Measurements from ENCODE around the gene SLC25A13.

The SLC25A13 gene

DNA sequence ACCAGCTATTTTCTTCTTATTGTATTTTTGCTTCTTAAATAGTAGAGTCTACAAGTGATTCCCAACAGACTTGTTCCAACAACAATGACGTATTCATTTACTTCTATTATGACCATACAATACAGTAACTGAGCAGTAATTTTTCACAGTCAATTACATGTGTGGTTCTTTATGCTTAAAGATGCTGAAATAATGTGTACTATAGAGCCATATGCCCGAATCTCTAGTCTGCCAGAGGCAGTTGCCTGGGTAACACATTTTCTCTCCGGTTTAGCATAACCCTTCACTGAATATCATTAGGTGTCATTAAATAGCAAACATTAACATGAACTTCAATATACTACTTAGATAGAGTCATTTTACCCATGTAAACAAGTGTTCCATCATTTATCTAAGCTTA, 75.0 kb downstream of the SLC25A13 start:
- Histone ChIP-seq H3K4me1 (ENCODE audit: control insufficient read depth, insufficient read depth, low read length) (no peaks in the 10 kb centered on the region), H3K9ac (ENCODE audit: low read length) (no peak overlapping the region), H3K27ac (ENCODE audit: low read depth, low read length) (no peak overlapping the region), H3K36me3 (ENCODE audit: control insufficient read depth, insufficient read depth, low read length) (no peaks in the 10 kb centered on the region), H3K27me3 (ENCODE audit: control insufficient read depth, insufficient read depth, low read length) (no peaks in the 10 kb centered on the region), H3K4me3 (ENCODE audit: low read length) (no peak overlapping the region)

- Histone ChIP-seq H3K9ac (ENCODE audit: low read length) (no peak overlapping the region), H3K4me3 (ENCODE audit: low read length) (no peak overlapping the region), H3K36me3 (ENCODE audit: control insufficient read depth, insufficient read depth, low read length) (no peaks in the 10 kb centered on the region), H3K27ac (ENCODE audit: low read depth, low read length) (no peak overlapping the region), H3K4me1 (ENCODE audit: control insufficient read depth, insufficient read depth, low read length) (no peaks in the 10 kb centered on the region), H3K27me3 (ENCODE audit: control insufficient read depth, insufficient read depth, low read length) (no peaks in the 10 kb centered on the region)
These were observed 77.0 kb downstream of the SLC25A13 start for GRCh38 chr7:96244992-96245292.

- Histone ChIP-seq H3K27ac (ENCODE audit: low read depth, low read length) (no peak overlapping the region), H3K4me1 (ENCODE audit: control insufficient read depth, insufficient read depth, low read length) (no peaks in the 10 kb centered on the region)
These were observed 77.5 kb downstream of the SLC25A13 start for GRCh38 chr7:96244244-96244991.

DNA sequence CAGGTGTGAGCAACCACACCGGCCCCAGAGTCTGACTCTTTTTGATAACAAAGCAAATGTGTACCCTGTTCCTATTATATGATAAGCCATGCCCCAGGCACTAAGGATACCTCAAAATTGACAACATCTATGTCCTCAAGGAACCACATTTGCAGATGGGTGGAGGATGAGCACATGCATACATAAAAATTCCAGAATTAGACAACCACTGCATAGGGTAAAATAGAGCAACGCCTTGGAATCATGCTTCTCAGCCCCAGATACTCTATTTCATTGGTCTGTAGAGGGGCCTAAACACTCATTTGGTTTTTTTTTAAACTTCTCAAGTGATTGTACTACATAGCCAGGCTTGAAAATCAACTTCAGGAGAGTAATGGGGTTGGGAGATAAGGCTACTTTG, 78.7 kb downstream of the SLC25A13 start:
- H3K27ac ChIP-seq (ENCODE audit: low read depth, low read length): no peak overlapping the region
- no peaks in the 10 kb centered on the region for H3K27me3 ChIP-seq (ENCODE audit: control insufficient read depth, insufficient read depth, low read length)
- H3K9ac ChIP-seq (ENCODE audit: low read length): no peak overlapping the region
- no peaks in the 10 kb centered on the region for H3K4me1 ChIP-seq (ENCODE audit: control insufficient read depth, insufficient read depth, low read length)
- H3K36me3 ChIP-seq (ENCODE audit: control insufficient read depth, insufficient read depth, low read length): no peaks in the 10 kb centered on the region
- H3K4me3 ChIP-seq (ENCODE audit: low read length): no peak overlapping the region

More at GRCh38 chr7:96244244-96244991, 77.5 kb downstream of the SLC25A13 start:
- Histone ChIP-seq H3K27me3 (ENCODE audit: control insufficient read depth, insufficient read depth, low read length) (no peaks in the 10 kb centered on the region), H3K4me3 (ENCODE audit: low read length) (no peak overlapping the region), H3K36me3 (ENCODE audit: control insufficient read depth, insufficient read depth, low read length) (no peaks in the 10 kb centered on the region), H3K9ac (ENCODE audit: low read length) (no peak overlapping the region)

- H3K36me3 ChIP-seq (ENCODE audit: control insufficient read depth, insufficient read depth, low read length): no peaks in the 10 kb centered on the region
- H3K27me3 ChIP-seq (ENCODE audit: control insufficient read depth, insufficient read depth, low read length): no peaks in the 10 kb centered on the region
- H3K4me3 ChIP-seq (ENCODE audit: low read length): no peak overlapping the region
- H3K9ac ChIP-seq (ENCODE audit: low read length): no peak overlapping the region
- no peaks in the 10 kb centered on the region for H3K4me1 ChIP-seq (ENCODE audit: control insufficient read depth, insufficient read depth, low read length)
- no peak overlapping the region for H3K27ac ChIP-seq (ENCODE audit: low read depth, low read length)
These were observed 80.0 kb downstream of the SLC25A13 start for GRCh38 chr7:96241855-96242254.

GRCh38 chr7:96238976-96239766, 82.7 kb downstream of the SLC25A13 start:
- Histone ChIP-seq H3K36me3 (ENCODE audit: control insufficient read depth, insufficient read depth, low read length) (no peaks in the 10 kb centered on the region), H3K4me1 (ENCODE audit: control insufficient read depth, insufficient read depth, low read length) (no peaks in the 10 kb centered on the region), H3K27ac (ENCODE audit: low read depth, low read length) (no peak overlapping the region), H3K9ac (ENCODE audit: low read length) (no peak overlapping the region), H3K4me3 (ENCODE audit: low read length) (no peak overlapping the region), H3K27me3 (ENCODE audit: control insufficient read depth, insufficient read depth, low read length) (no peaks in the 10 kb centered on the region)

- Histone ChIP-seq H3K27ac (ENCODE audit: low read depth, low read length) (no peak overlapping the region), H3K36me3 (ENCODE audit: control insufficient read depth, insufficient read depth, low read length) (no peaks in the 10 kb centered on the region), H3K4me3 (ENCODE audit: low read length) (no peak overlapping the region), H3K4me1 (ENCODE audit: control insufficient read depth, insufficient read depth, low read length) (no peaks in the 10 kb centered on the region), H3K9ac (ENCODE audit: low read length) (no peak overlapping the region), H3K27me3 (ENCODE audit: control insufficient read depth, insufficient read depth, low read length) (no peaks in the 10 kb centered on the region)
These were observed 83.4 kb downstream of the SLC25A13 start for GRCh38 chr7:96238474-96238873.

GRCh38 chr7:96237040-96237439, 84.9 kb downstream of the SLC25A13 start:
- no peak overlapping the region for H3K4me3 ChIP-seq (ENCODE audit: low read length)
- no peaks in the 10 kb centered on the region for H3K4me1 ChIP-seq (ENCODE audit: control insufficient read depth, insufficient read depth, low read length)
- no peak overlapping the region for H3K27ac ChIP-seq (ENCODE audit: low read depth, low read length)
- no peaks in the 10 kb centered on the region for H3K27me3 ChIP-seq (ENCODE audit: control insufficient read depth, insufficient read depth, low read length)
- H3K9ac ChIP-seq (ENCODE audit: low read length): no peak overlapping the region
- no peaks in the 10 kb centered on the region for H3K36me3 ChIP-seq (ENCODE audit: control insufficient read depth, insufficient read depth, low read length)

GRCh38 chr7:96236198-96237039, 85.5 kb downstream of the SLC25A13 start:
- H3K4me1 ChIP-seq (ENCODE audit: control insufficient read depth, insufficient read depth, low read length): no peaks in the 10 kb centered on the region
- no peak overlapping the region for H3K9ac ChIP-seq (ENCODE audit: low read length)
- no peak overlapping the region for H3K27ac ChIP-seq (ENCODE audit: low read depth, low read length)
- H3K27me3 ChIP-seq (ENCODE audit: control insufficient read depth, insufficient read depth, low read length): no peaks in the 10 kb centered on the region
- no peaks in the 10 kb centered on the region for H3K36me3 ChIP-seq (ENCODE audit: control insufficient read depth, insufficient read depth, low read length)
- no peak overlapping the region for H3K4me3 ChIP-seq (ENCODE audit: low read length)

DNA sequence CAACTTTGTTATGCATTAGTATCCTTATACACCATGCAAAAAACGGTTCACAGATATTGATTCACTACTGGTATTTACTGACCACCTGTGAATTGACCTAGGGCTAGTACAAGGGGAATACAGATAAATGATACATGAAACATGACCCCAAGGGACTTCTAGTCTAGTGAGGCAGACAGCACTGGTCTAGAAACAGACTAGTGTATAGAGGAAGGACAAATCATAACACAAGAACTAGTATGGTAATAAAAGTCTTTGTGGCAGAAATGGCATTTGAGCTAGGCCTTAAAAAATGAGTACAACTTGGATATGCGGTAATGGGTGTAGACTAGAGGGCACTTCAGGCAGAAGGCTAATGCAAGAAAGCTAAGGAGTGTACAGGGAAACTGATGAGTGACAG, 86.6 kb downstream of the SLC25A13 start:
- Histone ChIP-seq H3K27ac (ENCODE audit: low read depth, low read length) (no peak overlapping the region), H3K9ac (ENCODE audit: low read length) (no peak overlapping the region), H3K36me3 (ENCODE audit: control insufficient read depth, insufficient read depth, low read length) (no peaks in the 10 kb centered on the region), H3K27me3 (ENCODE audit: control insufficient read depth, insufficient read depth, low read length) (no peaks in the 10 kb centered on the region), H3K4me1 (ENCODE audit: control insufficient read depth, insufficient read depth, low read length) (no peaks in the 10 kb centered on the region), H3K4me3 (ENCODE audit: low read length) (no peak overlapping the region)

- Histone ChIP-seq H3K4me1 (ENCODE audit: control insufficient read depth, insufficient read depth, low read length) (no peaks in the 10 kb centered on the region), H3K27ac (ENCODE audit: low read depth, low read length) (no peak overlapping the region), H3K4me3 (ENCODE audit: low read length) (no peak overlapping the region), H3K27me3 (ENCODE audit: control insufficient read depth, insufficient read depth, low read length) (no peaks in the 10 kb centered on the region), H3K36me3 (ENCODE audit: control insufficient read depth, insufficient read depth, low read length) (no peaks in the 10 kb centered on the region), H3K9ac (ENCODE audit: low read length) (no peak overlapping the region)
These were observed 88.3 kb downstream of the SLC25A13 start for GRCh38 chr7:96233528-96234154.

DNA sequence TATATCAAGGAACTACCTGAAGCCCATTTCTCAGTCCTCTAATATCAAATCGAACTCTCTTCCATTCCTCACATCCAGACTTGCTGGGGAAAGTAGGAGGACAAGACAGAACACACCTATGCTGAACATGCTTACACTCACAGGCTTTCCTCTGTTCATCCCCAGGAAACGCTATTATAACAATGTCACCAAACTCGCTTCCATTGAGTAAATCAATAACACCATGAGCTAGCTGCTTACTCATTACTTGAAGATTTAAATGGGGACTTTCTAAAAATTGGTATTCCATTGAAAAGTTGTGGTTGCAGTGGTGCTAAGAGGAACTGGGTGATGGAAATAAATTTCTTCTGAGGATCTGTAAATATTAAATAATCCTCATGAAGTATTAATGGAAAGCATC, 88.8 kb downstream of the SLC25A13 start:
- Histone ChIP-seq H3K4me1 (ENCODE audit: control insufficient read depth, insufficient read depth, low read length) (no peaks in the 10 kb centered on the region), H3K27me3 (ENCODE audit: control insufficient read depth, insufficient read depth, low read length) (no peaks in the 10 kb centered on the region), H3K9ac (ENCODE audit: low read length) (no peak overlapping the region), H3K36me3 (ENCODE audit: control insufficient read depth, insufficient read depth, low read length) (no peaks in the 10 kb centered on the region), H3K27ac (ENCODE audit: low read depth, low read length) (no peak overlapping the region), H3K4me3 (ENCODE audit: low read length) (no peak overlapping the region)

Data from rectal smooth muscle tissue (tissue), 1 donor.